GM10847 (cell line): ENCODE results near the gene NDUFB2.

Experiments
- POLR2A ChIP-seq: IDR thresholded peaks from 2 replicates; pipeline ENCODE4 v1.6.1; 2011; ENCODE audit not compliant: insufficient read length; ENCODE audit errors: extremely low read depth

The NDUFB2 gene

DNA sequence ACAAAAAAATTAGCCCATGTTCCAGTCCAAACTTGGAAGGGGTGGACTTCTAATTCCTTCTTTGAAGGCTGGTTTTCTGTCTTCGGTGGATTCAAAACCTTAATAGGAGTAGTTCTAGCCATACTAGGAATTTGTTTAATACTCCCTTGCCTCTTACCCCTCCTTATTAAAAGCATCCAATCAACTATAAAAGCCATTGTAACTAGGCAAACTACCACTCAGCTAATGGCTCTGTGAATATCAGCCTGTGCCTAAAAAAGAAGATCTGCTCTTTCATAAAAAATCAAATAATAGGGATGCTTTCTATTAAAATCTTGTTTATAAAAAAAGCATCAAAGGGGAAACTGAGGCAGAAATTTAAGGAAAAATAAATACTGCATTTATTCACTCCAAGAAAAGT is 27.9 kb upstream of the NDUFB2 start:
- no peak for TF ChIP-seq POLR2A

DNA sequence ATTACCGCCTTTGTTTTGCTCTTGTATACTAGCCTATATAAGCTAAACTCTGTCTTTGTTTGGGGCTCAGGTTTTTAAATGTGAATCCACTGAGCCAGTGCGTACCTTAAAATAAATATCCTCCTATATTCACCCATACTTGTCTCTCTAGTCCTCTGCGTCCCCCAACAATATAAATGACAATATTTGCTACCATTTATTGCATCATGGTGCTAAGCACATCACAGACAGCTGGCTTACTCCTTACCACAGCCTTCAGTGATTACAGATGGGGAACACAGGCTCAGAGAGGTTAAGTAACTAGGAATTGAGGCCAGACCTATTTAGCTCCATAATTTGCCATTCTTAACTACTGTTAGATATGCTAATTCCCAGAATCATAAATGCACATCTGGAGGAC is 27.2 kb upstream of the NDUFB2 start:
- no peak for TF ChIP-seq POLR2A

DNA sequence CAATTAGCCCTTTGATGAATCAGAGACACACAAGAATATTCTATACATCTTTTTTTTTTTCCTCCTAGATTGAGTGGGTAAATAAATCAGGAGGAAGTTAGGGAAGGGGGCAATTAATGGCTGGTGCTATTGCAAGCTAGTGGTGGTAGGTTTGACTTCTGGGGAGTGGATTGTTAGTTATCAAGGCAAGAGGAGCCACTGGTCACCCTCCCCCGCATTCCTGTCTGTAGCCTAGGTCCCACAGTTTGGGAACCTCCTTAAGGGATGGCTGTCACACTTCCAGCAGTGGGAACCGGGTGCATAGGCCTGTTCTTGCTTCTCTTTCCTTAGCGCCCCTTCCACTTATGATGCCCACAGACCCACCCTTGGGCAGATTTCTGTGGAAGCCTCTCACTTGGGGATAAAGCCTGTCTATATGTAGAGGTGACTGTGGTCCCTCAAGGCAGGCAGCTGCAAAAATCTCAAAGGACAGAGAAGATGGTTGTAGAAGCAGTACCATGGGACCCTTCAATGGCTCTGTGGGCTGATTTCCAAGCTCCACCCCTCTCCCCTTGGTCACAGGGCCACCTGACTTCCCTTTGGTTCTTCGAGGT is 26.1 kb upstream of the NDUFB2 start:
- no peak for TF ChIP-seq POLR2A

DNA sequence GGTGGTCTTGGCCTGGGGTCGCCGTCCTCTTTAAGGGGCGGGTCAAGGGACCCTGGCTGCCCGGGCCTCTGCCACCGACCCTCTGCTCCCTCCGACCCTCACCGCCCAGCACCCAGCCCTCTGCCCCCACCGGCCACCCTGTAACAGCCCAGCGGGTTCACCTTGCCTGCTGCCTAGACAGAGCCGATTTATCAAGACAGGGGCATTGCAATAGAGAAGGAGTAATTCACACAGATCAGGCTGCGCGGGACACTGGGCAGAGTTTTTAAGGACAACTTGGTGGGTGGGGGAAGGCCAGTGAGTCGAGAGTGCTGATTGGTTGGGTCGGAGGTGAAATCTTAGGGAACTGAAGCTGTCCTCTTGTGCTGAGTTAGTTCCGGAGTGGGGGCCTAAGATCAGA is 24.5 kb upstream of the NDUFB2 start:
- no peak for TF ChIP-seq POLR2A

DNA sequence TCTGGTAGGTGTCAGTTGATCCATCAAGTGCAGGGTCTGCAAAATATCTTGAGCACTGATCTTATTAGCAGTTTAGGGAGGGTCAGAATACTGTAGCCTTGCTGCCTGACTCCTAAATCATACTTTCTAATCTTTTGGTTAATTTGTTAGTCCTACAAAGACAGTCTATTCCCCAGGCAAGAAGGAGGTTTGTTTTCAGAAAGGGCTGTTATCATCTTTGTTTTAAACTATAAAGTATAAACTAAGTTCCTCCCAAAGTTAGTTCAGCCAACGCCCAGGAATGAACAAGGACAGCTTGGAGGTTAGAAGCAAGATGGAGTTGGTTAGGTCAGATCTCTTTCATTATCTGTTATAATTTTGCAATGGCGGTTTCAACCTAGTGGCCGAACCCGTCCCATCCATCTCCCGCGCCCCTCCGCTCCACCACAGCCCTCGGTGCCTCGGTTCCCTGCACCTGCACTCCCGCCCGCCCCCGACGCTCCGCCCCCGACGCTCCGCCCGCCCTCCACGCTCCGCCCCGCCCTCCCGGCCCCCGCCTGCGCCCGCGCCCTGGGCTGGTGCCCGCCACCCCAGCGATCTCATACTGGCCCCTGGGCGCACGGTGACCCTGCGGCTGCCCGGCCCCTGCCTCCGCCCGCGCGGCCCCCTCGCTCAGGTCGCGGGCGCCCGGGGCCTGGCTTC is 24.0 kb upstream of the NDUFB2 start, which contains the start of gene ADCK2:
Gene ADCK2, plus strand, starts transcription at position 564 of the 681 bp plus-strand sequence. CDS start 386 bp downstream, outside the sequence.
- peak; percentile 44 for TF ChIP-seq POLR2A

DNA sequence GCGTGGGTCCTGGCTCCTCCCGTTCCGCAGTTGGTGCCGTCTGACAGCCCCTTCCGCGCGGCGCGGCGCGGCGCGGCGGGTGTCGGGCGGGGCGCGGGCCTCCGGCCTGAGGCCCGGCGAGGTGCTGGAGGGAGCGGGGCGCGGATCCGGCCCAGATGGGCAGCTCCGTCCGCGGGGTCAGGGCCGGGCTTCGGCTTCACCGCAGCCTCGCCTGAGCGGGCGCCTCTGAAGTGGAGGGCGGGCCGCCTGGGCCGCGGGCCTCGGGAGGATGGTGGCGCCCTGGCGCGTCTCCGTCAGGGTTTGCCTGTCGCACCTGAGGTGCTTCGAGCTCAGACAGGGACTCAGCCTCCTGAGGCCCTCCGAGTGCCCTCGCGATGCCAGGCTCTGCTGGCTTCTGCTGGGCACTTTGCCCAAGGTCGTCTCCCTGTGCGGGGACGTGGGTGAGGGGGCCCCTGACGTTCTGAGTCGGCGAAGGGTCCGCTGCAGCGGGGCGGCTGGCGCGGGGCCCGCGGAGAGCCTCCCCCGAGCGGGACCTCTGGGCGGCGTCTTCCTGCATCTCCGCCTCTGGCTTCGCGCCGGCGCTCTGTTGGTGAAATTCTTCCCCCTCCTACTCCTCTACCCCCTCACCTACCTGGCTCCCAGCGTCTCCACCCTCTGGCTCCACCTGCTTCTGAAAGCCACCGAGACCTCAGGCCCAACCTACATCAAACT is 23.3 kb upstream of the NDUFB2 start:
- TF ChIP-seq POLR2A = no peak

DNA sequence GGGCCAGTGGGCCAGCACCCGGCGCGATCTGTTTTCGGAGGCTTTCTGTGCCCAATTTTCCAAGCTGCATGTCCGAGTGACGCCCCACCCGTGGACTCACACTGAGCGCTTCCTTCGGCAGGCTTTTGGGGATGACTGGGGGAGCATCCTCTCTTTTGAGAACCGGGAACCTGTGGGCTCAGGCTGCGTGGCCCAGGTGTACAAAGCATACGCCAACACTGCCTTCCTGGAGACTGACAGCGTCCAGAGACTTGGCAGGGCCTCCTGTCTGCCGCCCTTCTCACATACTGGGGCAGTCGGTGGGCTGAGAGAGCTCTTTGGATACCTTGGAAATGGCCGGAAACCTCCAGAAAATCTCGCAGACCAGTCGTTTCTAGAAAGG is 22.7 kb upstream of the NDUFB2 start:
- no peak for TF ChIP-seq POLR2A

DNA sequence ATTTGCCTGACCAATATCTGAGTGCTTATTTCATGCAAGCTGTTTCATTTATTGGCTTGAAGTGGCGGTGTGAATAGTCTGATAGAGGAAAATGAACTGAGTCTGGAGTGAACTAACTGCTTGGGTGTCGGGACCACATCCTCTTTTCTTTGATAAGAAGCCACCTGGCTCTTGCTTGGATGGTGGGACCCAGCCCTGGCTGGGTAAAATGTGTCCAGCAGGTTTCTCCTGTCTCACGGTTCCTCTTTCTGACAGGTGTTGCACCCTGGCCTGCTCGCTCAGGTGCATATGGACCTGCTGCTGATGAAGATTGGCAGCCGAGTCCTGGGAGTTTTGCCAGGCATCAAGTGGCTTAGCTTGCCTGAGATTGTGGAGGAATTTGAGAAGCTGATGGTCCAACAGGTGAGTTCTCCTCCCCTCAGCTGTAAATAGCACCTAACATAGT is 22.1 kb upstream of the NDUFB2 start:
- no peak for TF ChIP-seq POLR2A

DNA sequence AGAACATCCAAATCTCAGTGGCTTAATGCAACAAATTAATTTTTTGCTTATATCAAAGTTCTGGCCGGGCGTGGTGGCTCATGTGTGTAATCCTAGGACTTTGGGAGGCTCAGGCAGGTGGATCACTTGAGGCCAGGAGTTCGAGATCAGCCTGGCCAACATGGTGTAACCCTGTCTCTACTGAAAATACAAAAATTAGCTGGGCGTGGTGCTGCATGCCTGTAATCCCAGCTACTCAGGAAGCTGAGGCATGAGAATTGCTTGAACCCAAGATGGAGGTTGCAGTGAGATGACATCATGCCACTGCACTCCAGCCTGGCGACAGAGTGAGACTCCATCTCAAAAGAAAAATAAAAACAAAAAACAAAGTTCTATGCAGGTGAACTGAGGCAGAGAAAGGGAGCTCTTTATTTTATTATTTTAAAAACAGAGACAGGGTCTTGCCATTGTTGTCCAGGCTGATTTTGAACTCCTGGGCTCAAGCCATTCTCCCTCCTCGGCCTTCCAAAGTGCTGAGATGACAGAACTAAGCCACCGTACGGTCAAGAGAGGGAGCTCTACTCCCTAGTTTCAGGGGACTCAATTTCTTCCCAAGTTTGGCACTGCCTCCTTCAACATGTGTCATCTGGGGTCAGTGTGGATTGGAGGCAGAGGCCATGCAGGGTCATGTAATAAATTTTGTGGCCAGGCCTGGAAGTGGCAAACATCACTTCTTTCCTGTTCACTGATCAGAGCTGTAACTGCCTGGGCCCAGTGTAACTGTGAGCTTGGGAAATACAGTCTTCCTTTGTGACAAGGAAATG is 21.4 kb upstream of the NDUFB2 start:
- no peak for TF ChIP-seq POLR2A

DNA sequence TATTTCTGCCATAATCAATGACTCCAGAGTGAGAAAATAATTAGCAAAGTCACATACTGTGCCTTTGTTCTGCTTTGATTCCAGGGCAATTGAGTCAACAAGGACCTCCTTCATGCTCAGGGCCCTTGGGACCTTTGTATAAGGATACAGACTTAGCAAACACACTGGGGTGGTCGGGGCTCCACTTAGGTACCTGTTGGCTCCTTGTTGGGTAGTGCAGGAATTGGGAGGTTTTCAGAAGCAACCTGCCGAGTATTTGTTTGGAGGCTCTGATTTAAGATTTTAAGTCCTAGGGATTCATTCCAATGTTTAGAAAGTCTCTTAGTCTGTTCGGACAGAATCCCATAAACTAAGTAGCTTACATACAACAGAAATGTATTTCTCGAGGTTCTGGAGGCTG is 20.8 kb upstream of the NDUFB2 start:
- no peak for TF ChIP-seq POLR2A

DNA sequence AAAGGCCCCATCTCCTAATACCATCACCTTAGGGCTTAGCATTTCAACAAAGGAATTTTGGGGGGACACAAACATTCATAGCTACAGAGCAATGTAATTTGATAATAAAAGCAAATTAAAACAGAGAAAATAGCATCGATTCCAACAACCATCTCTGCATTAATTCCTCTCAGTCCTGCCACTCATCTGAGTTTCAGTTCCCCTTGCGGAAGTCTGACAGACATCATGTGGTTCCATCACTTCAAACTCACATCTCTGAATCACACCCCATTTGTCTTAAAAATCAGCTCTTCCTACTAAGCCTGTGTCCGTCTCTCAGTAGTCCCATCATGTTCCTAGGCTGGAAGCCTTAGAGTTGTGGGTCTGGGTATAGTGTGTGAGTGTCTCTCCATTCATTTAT is 20.2 kb upstream of the NDUFB2 start:
- TF ChIP-seq POLR2A = no peak

DNA sequence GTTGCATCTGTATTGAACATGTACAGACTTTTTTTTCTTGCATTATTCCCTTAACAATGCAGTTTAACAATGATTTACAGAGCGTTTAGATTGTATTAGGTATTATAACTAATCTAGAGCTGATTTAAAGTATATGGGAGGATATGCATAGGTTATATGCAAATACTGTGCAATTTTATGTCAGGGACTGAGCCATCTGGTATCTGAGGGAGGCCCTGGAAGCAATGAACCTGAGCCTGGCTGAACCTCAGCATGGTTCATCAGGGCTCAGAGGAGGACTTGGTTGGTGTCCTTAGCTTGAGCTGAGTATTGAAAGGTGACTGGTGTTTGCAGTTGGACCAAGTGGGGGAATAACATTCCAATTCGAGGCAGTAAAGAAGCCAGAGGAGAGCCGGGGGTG is 19.0 kb upstream of the NDUFB2 start:
- TF ChIP-seq POLR2A = no peak

DNA sequence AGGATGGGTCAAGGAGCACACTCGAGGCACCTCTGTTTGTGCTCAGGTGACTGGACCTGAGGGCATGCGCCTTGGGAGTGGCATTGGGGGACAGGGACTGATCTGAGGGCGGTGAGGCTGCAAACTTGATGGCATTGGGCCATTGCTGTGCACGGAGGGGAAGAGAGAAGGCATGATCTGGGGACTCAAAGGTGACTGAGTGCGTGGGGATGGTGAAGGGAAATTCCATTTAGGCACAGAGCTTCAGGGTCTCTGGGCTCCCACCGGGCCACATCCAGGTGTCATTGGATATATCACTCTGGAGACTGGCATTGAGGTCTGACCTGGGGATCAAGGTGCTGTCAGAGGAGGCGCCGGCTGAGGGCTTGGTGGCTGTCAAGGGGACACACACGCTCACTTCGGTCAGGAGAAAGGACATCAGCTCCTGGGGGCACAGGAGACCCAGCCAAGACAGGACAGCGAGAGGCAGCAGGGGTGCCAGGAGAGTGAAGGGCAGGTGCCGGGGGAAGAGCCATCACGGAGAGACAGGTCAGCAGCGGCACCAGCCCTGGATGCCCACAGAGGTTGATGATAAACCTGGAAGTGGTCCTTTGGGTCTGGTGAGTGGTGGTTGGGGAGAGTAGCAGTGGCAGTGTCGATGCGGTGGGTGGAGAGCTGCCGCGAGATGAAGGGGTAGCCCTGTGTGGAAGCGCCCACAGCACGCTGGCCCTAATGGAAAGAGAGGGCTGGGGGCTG is 18.3 kb upstream of the NDUFB2 start:
- TF ChIP-seq POLR2A = no peak

DNA sequence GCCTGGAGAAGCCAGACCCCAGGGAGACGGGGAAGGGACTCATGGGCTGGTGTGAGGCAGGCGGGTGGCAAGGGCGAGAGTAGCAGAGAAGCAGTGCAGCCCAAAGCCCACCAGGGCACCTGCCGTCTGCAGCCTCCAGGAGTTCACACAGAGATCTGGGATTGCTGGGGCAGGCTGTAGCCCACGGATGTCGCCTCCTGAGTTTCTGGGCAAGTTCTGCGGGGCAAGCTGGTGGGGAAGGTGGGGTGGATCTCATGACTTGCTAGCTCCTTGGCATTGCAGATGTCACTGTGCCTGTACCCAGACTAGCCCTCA is 17.7 kb upstream of the NDUFB2 start:
- TF ChIP-seq POLR2A = no peak

DNA sequence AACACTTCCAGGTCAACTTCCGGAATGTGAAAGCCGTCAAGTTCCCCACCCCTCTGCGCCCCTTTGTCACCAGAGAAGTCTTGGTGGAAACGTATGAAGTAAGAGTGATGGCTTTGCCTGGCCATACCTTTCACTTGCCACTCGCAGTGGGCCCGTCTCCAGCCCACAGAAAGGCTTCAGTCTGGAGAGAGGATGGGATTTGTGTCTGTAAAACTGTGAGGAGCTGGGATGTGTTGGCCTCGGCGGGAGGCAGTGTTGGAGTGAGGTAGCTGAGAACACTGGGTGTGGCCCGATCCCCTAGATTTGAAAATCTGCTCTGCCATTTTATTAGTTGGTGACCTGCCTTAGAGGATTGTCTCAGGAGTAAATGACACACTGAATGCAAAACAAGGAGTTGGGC is 17.3 kb upstream of the NDUFB2 start:
- no peak for TF ChIP-seq POLR2A
